K562 (cell line): Measurements from ENCODE around the gene SERGEF. TPM values are rescaled to one million over a fixed set of nuclear protein-coding genes. Genes with fewer than 3 reads are reported as not detected.

Experiments used
- ATAC-seq: fragments of 200-7000 bp; cut with Tn5 transposase; 3 replicates; pipeline ENCODE4 v1.9.1; 2020; ENCODE audit warnings: moderate library complexity
- BruUV-seq: library from RNA; stranded (reverse); fragments of 400-500 nt; replicated peaks from 2 replicates; lab custom pipeline; 2021; lab: Mats Ljungman, UMichigan
- CTCF ChIA-PET: fragments of 300-600 bp; formaldehyde crosslinking; extraction: SDS; loops from one replicate; lab custom pipeline; 2021; ENCODE audit warnings: low intra/inter-chr PET ratio; lab: Yijun Ruan, JAX
- POLR2A ChIA-PET: fragments of 300-600, 350-650 bp; sonication (Branson Sonifier 250); formaldehyde crosslinking; extraction: SDS; loops from one replicate; lab custom pipeline; 2021; ENCODE audit warnings: antibody characterized with exemption, inconsistent platforms; lab: Yijun Ruan, JAX
- DNase-seq, 4 experiments: peaks; one replicate each; pipeline versions ENCODE4 v3.0.0 to v3.0.0-alpha.2; 2011 to 2018; ENCODE audit warnings: low spot score in 3 of 4, mixed read lengths in 3 of 4; ENCODE audit errors: extremely low read depth in 1 of 4
- FAIRE-seq: peaks from 2 replicates; lab custom pipeline; 2011; peaks lifted over from hg19 to GRCh38; lab: Jason Lieb, UNC
- H2AFZ ChIP-seq: 2 replicates; pipeline ENCODE4 v1.6.0; 2011; ENCODE audit warnings: low read depth, low read length, control low read depth, inconsistent platforms
- H3K27ac ChIP-seq: fragments of 200-600 bp; 3 replicates; pipeline ENCODE4 v1.8.0; 2011; ENCODE audit warnings: low read depth, mild to moderate bottlenecking, control low read depth, inconsistent platforms, low read length, moderate library complexity, mixed read lengths; ENCODE audit errors: extremely low read depth
- H3K27me3 ChIP-seq, 2 experiments: fragments of 300-600 bp in 1 of 2; 2 replicates in 1 of 2; 3 replicates in 1 of 2; pipeline versions ENCODE4 v1.6.0 to v1.8.0; 2011; ENCODE audit warnings: inconsistent platforms in 2 of 2, low read length in 2 of 2, mild to moderate bottlenecking in 1 of 2, mixed read lengths in 1 of 2, moderate library complexity in 1 of 2; ENCODE audit not compliant: control insufficient read depth in 2 of 2, insufficient read depth in 2 of 2
- H3K36me3 ChIP-seq: fragments of 300-600 bp; 3 replicates; pipeline ENCODE4 v1.8.0; 2011; ENCODE audit warnings: mild to moderate bottlenecking, low read length, inconsistent platforms; ENCODE audit not compliant: control insufficient read depth, insufficient read depth
- H3K4me1 ChIP-seq, 2 experiments: fragments of 200-600 bp in 1 of 2; replicated peaks in 1 of 2; 2 replicates in 1 of 2; 3 replicates in 1 of 2; pipeline versions ENCODE4 v1.5.1 to v1.8.0; 2011; ENCODE audit warnings: inconsistent platforms in 2 of 2, low read length in 2 of 2, mild to moderate bottlenecking in 1 of 2, mixed read lengths in 1 of 2, moderate library complexity in 1 of 2; ENCODE audit not compliant: control insufficient read depth in 2 of 2, insufficient read depth in 2 of 2
- H3K4me2 ChIP-seq: 2 replicates; pipeline ENCODE4 v1.6.1; 2011; ENCODE audit warnings: low read length, control low read depth, inconsistent platforms, mixed read lengths; ENCODE audit not compliant: insufficient read depth
- H3K4me3 ChIP-seq: fragments of 200-600 bp; sonication (generic), shearing (Covaris generic); 2 replicates; pipeline ENCODE4 v1.5.1; 2016; ENCODE audit warnings: control low read depth, inconsistent platforms
- H3K79me2 ChIP-seq: fragments of 200-600 bp; 3 replicates; pipeline ENCODE4 v1.8.0; 2011; ENCODE audit warnings: low read length, inconsistent platforms; ENCODE audit not compliant: control insufficient read depth, insufficient read depth
- H3K9ac ChIP-seq, 2 experiments: 2 replicates each; pipeline versions ENCODE4 v1.6.0 to v1.6.1; 2011; ENCODE audit warnings: low read depth in 2 of 2, low read length in 2 of 2, control low read depth in 1 of 2, inconsistent platforms in 1 of 2, mild to moderate bottlenecking in 1 of 2, mixed read lengths in 1 of 2; ENCODE audit not compliant: insufficient read depth in 1 of 2
- H3K9me1 ChIP-seq: one replicate; pipeline ENCODE4 v1.6.0; 2011; ENCODE audit warnings: inconsistent platforms, mild to moderate bottlenecking, low read length, moderate library complexity; ENCODE audit not compliant: control insufficient read depth, insufficient read depth
- H3K9me3 ChIP-seq: replicated peaks from 2 replicates; pipeline ENCODE4 v1.5.1; 2011; ENCODE audit warnings: low read depth, low read length, inconsistent platforms; ENCODE audit not compliant: control insufficient read depth, insufficient read depth
- H4K20me1 ChIP-seq: replicated peaks from 2 replicates; pipeline ENCODE4 v1.6.1; 2011; ENCODE audit warnings: low read length, inconsistent platforms, mixed read lengths; ENCODE audit not compliant: control insufficient read depth, insufficient read depth
- CHCHD3 ChIP-seq: fragments of 250-450 bp; sonication (Bioruptor Pico); IDR thresholded peaks from 2 replicates; pipeline ENCODE4 v2.1.2; 2022; ENCODE audit warnings: mild to moderate bottlenecking
- EP300 ChIP-seq: IDR thresholded peaks from 2 replicates; pipeline ENCODE4 v1.6.1; 2012; ENCODE audit warnings: low read length, improper control_type of control experiment
- ETS2 ChIP-seq: IDR thresholded peaks from 2 replicates; pipeline ENCODE4 v1.6.1; 2016; ENCODE audit warnings: borderline replicate concordance, missing genetic modification characterization, mild to moderate bottlenecking, moderate library complexity, missing compliant biosample characterization; ENCODE audit not compliant: poor library complexity, severe bottlenecking
- EWSR1 ChIP-seq: fragments of 450-650 bp; IDR thresholded peaks from 2 replicates; pipeline ENCODE4 v1.6.1; 2018; ENCODE audit warnings: borderline replicate concordance, mild to moderate bottlenecking, low read depth, moderate library complexity; ENCODE audit not compliant: partially characterized antibody
- PPARD ChIP-seq: fragments of 250-450 bp; sonication (Bioruptor Pico); IDR thresholded peaks from 2 replicates; pipeline ENCODE4 v1.8.0; 2022; ENCODE audit warnings: inconsistent platforms, mild to moderate bottlenecking, moderate library complexity
- RBBP5 ChIP-seq: fragments of 200-600 bp; sonication (generic); IDR thresholded peaks from 2 replicates; pipeline ENCODE4 v1.6.1; 2012; ENCODE audit warnings: borderline replicate concordance, mild to moderate bottlenecking, low read length, control low read depth, inconsistent platforms; ENCODE audit not compliant: insufficient read depth, poor library complexity, severe bottlenecking
- SIX5 ChIP-seq, 2 experiments: IDR thresholded peaks; 2 replicates each; pipeline ENCODE4 v1.6.1; 2011; ENCODE audit warnings: low read length in 2 of 2, borderline replicate concordance in 1 of 2, low read depth in 1 of 2, mild to moderate bottlenecking in 1 of 2, moderate library complexity in 1 of 2; ENCODE audit not compliant: insufficient read depth in 1 of 2
- ZBTB17 ChIP-seq: fragments of 450-650 bp; formaldehyde crosslinking; IDR thresholded peaks from 2 replicates; pipeline ENCODE4 v1.4.0; 2020; ENCODE audit warnings: mild to moderate bottlenecking
- ZNF3 ChIP-seq: fragments of 250-450 bp; sonication (Bioruptor Pico); IDR thresholded peaks from 2 replicates; pipeline ENCODE4 v1.5.0; 2021; ENCODE audit warnings: mild to moderate bottlenecking, moderate library complexity
- WGBS: fragments of 100-300 bp; shearing (Covaris generic); methylation state at CpG from one replicate; pipeline ENCODE4 v1.1.6; 2016; ENCODE audit warnings: low coverage, mixed read lengths; ENCODE audit not compliant: insufficient coverage; ENCODE audit errors: missing lambda C conversion rate; 5-methylcytosine and 5-hydroxymethylcytosine counted together
- in situ Hi-C: fragments of 300-500 bp; cut with MboI; formaldehyde crosslinking; loops from 4 replicates; pipeline ENCODE4 v1.15.0; 2018; ENCODE audit warnings: inconsistent platforms, mixed read lengths
- intact Hi-C: fragments of 100-400 bp; cut with micrococcal nuclease; formaldehyde crosslinking; loops from 2 replicates; pipeline ENCODE4 v1.14.2; 2022
- polyA plus RNA-seq, 8 experiments: library from polyadenylated mRNA; depleted of rRNA in 4 of 8; stranded (reverse) in 5 of 8; unstranded in 3 of 8; fragments of >200 nt; fragmentation: Nextera tagmentation in 2 of 8; fragmentation: Illumina TruSeq in 1 of 8; extraction: Ambion mirVana in 2 of 8; extraction: Trizol in 1 of 8; gene quantifications; 2 replicates each; pipeline versions ENCODE4 v1.2.1 to v1.2.3, GENCODE V29; 2011 to 2014; ENCODE audit warnings: inconsistent platforms in 1 of 8, missing spikeins in 1 of 8
- total RNA-seq, 7 experiments: library from RNA; depleted of rRNA in 6 of 7; stranded (reverse); fragments of >200 nt in 6 of 7; fragmentation: Illumina TruSeq in 2 of 7; extraction: Trizol in 2 of 7; gene quantifications; 2 replicates each; pipeline versions ENCODE4 v1.2.1 to v1.2.3, GENCODE V29; 2011 to 2021; ENCODE audit warnings: low replicate concordance in 1 of 7
- TF ChIP-seq, protein P1 (sequence below), 2 experiments: fragments of 450-650 bp; conservative IDR thresholded peaks; 2 replicates each; pipeline ENCODE4 v1.6.1; 2017; ENCODE audit warnings: mild to moderate bottlenecking in 2 of 2, moderate library complexity in 2 of 2
- TF ChIP-seq, protein P2 (sequence below): fragments of 450-650 bp; formaldehyde crosslinking; IDR thresholded peaks from 2 replicates; pipeline ENCODE4 v1.4.0; 2020; ENCODE audit warnings: mild to moderate bottlenecking, moderate library complexity

The SERGEF gene
- total and polyA plus RNA-seq, 9 of the 15 experiments (the other 6 are each of a cell fraction or from before 2014, with no cell fraction given), result 10.2 to 28.0 (median 19.9) TPM

DNA sequence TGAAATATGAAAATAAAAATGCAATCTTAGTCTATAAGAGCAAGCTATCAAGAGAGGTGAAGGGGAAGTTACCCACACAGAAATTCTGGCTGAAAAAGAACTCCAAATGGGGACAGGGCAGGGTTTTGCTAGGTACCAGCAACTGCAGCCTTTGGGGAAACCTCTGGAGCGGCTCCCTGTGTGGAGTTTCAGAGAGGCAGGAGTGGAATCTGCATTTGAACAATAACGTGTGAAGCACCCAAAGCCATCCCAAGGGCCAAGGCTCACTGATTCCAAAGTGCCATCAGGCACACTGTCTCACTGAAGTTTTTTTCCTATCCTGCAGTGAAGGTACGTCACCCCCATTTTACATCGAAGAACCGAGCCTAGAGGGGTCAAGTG lies 190.5 kb downstream of the SERGEF start:
- no peaks in the 10 kb centered on the region for H3K9me1 ChIP-seq
- intact Hi-C loops, result no loop called here
- FAIRE-seq, result no peak
- no peaks in the 10 kb centered on the region for H3K36me3 ChIP-seq
- H3K4me1 ChIP-seq, result no peaks in the 10 kb centered on the region
- H3K4me3 ChIP-seq, result no peak overlapping the region
- CTCF ChIA-PET, result no interaction called here
- ATAC-seq, result no peak
- no peaks in the 10 kb centered on the region for H3K27me3 ChIP-seq
- BruUV-seq, result no TSS peak
- H2AFZ ChIP-seq, result no peak overlapping the region
- H3K27ac ChIP-seq, result no peak overlapping the region
- TF ChIP-seq, protein P1, sequence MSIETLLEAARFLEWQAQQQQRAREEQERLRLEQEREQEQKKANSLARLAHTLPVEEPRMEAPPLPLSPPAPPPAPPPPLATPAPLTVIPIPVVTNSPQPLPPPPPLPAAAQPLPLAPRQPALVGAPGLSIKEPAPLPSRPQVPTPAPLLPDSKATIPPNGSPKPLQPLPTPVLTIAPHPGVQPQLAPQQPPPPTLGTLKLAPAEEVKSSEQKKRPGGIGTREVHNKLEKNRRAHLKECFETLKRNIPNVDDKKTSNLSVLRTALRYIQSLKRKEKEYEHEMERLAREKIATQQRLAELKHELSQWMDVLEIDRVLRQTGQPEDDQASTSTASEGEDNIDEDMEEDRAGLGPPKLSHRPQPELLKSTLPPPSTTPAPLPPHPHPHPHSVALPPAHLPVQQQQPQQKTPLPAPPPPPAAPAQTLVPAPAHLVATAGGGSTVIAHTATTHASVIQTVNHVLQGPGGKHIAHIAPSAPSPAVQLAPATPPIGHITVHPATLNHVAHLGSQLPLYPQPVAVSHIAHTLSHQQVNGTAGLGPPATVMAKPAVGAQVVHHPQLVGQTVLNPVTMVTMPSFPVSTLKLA (conservative IDR thresholded peaks at IDR 0.05), result no peak
- TF ChIP-seq ZBTB17 (CRISPR knock-in tag) (no peak), ETS2 (tag) (no peak), ZNF3 (CRISPR knock-in tag) (no peak), PPARD (no peak), EP300 (no peak), EWSR1 (no peak), SIX5 (IDR thresholded peaks at IDR 0.05; ENCODE audit: borderline replicate concordance in 1 of 2, insufficient read depth in 1 of 2, low read depth in 1 of 2, low read length in 2 of 2) (no peak), CHCHD3 (no peak), RBBP5 (no peak)
- TF ChIP-seq, protein P2, sequence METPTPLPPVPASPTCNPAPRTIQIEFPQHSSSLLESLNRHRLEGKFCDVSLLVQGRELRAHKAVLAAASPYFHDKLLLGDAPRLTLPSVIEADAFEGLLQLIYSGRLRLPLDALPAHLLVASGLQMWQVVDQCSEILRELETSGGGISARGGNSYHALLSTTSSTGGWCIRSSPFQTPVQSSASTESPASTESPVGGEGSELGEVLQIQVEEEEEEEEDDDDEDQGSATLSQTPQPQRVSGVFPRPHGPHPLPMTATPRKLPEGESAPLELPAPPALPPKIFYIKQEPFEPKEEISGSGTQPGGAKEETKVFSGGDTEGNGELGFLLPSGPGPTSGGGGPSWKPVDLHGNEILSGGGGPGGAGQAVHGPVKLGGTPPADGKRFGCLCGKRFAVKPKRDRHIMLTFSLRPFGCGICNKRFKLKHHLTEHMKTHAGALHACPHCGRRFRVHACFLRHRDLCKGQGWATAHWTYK (CRISPR knock-in tag), result no peak
- no peak for DNase-seq
- H3K9me3 ChIP-seq, result no peaks in the 10 kb centered on the region
- 0 out of 2 replicates have a peak, but pooled peaks cover 2% of the 10 kb centered on the region for H4K20me1 ChIP-seq
- in situ Hi-C loops, result no loop called here
- H3K9ac ChIP-seq, result no peak overlapping the region
- H3K4me2 ChIP-seq, result no peak overlapping the region
- H3K79me2 ChIP-seq, result no peaks in the 10 kb centered on the region
- POLR2A ChIA-PET, result no interaction called here
- 4% methylated on average over 5 of the region's 5 CpGs for WGBS
